K562 (cell line): Measurements from ENCODE around the gene PALMD. TPM values are rescaled to one million over a fixed set of nuclear protein-coding genes. Genes with fewer than 3 reads are reported as not detected.

Experiments used
- ATAC-seq: fragments of 200-7000 bp; cut with Tn5 transposase; 3 replicates; pipeline ENCODE4 v1.9.1; 2020; ENCODE audit warnings: moderate library complexity
- BruUV-seq: library from RNA; stranded (reverse); fragments of 400-500 nt; replicated peaks from 2 replicates; lab custom pipeline; 2021; lab: Mats Ljungman, UMichigan
- CTCF ChIA-PET: fragments of 300-600 bp; formaldehyde crosslinking; extraction: SDS; loops from one replicate; lab custom pipeline; 2021; ENCODE audit warnings: low intra/inter-chr PET ratio; lab: Yijun Ruan, JAX
- POLR2A ChIA-PET: fragments of 300-600, 350-650 bp; sonication (Branson Sonifier 250); formaldehyde crosslinking; extraction: SDS; loops from one replicate; lab custom pipeline; 2021; ENCODE audit warnings: antibody characterized with exemption, inconsistent platforms; lab: Yijun Ruan, JAX
- DNase-seq, 4 experiments: peaks; one replicate each; pipeline versions ENCODE4 v3.0.0 to v3.0.0-alpha.2; 2011 to 2018; ENCODE audit warnings: low spot score in 3 of 4, mixed read lengths in 3 of 4; ENCODE audit errors: extremely low read depth in 1 of 4
- FAIRE-seq: peaks from 2 replicates; lab custom pipeline; 2011; peaks lifted over from hg19 to GRCh38; lab: Jason Lieb, UNC
- H2AFZ ChIP-seq: 2 replicates; pipeline ENCODE4 v1.6.0; 2011; ENCODE audit warnings: low read depth, low read length, control low read depth, inconsistent platforms
- H3K27ac ChIP-seq: fragments of 200-600 bp; 3 replicates; pipeline ENCODE4 v1.8.0; 2011; ENCODE audit warnings: low read depth, mild to moderate bottlenecking, control low read depth, inconsistent platforms, low read length, moderate library complexity, mixed read lengths; ENCODE audit errors: extremely low read depth
- H3K27me3 ChIP-seq, 2 experiments: fragments of 300-600 bp in 1 of 2; 2 replicates in 1 of 2; 3 replicates in 1 of 2; pipeline versions ENCODE4 v1.6.0 to v1.8.0; 2011; ENCODE audit warnings: inconsistent platforms in 2 of 2, low read length in 2 of 2, mild to moderate bottlenecking in 1 of 2, mixed read lengths in 1 of 2, moderate library complexity in 1 of 2; ENCODE audit not compliant: control insufficient read depth in 2 of 2, insufficient read depth in 2 of 2
- H3K36me3 ChIP-seq: fragments of 300-600 bp; 3 replicates; pipeline ENCODE4 v1.8.0; 2011; ENCODE audit warnings: mild to moderate bottlenecking, low read length, inconsistent platforms; ENCODE audit not compliant: control insufficient read depth, insufficient read depth
- H3K4me1 ChIP-seq, 2 experiments: fragments of 200-600 bp in 1 of 2; replicated peaks in 1 of 2; 2 replicates in 1 of 2; 3 replicates in 1 of 2; pipeline versions ENCODE4 v1.5.1 to v1.8.0; 2011; ENCODE audit warnings: inconsistent platforms in 2 of 2, low read length in 2 of 2, mild to moderate bottlenecking in 1 of 2, mixed read lengths in 1 of 2, moderate library complexity in 1 of 2; ENCODE audit not compliant: control insufficient read depth in 2 of 2, insufficient read depth in 2 of 2
- H3K4me2 ChIP-seq: 2 replicates; pipeline ENCODE4 v1.6.1; 2011; ENCODE audit warnings: low read length, control low read depth, inconsistent platforms, mixed read lengths; ENCODE audit not compliant: insufficient read depth
- H3K4me3 ChIP-seq: fragments of 200-600 bp; sonication (generic), shearing (Covaris generic); 2 replicates; pipeline ENCODE4 v1.5.1; 2016; ENCODE audit warnings: control low read depth, inconsistent platforms
- H3K79me2 ChIP-seq: fragments of 200-600 bp; 3 replicates; pipeline ENCODE4 v1.8.0; 2011; ENCODE audit warnings: low read length, inconsistent platforms; ENCODE audit not compliant: control insufficient read depth, insufficient read depth
- H3K9ac ChIP-seq, 2 experiments: 2 replicates each; pipeline versions ENCODE4 v1.6.0 to v1.6.1; 2011; ENCODE audit warnings: low read depth in 2 of 2, low read length in 2 of 2, control low read depth in 1 of 2, inconsistent platforms in 1 of 2, mild to moderate bottlenecking in 1 of 2, mixed read lengths in 1 of 2; ENCODE audit not compliant: insufficient read depth in 1 of 2
- H3K9me1 ChIP-seq: one replicate; pipeline ENCODE4 v1.6.0; 2011; ENCODE audit warnings: inconsistent platforms, mild to moderate bottlenecking, low read length, moderate library complexity; ENCODE audit not compliant: control insufficient read depth, insufficient read depth
- H3K9me3 ChIP-seq: replicated peaks from 2 replicates; pipeline ENCODE4 v1.5.1; 2011; ENCODE audit warnings: low read depth, low read length, inconsistent platforms; ENCODE audit not compliant: control insufficient read depth, insufficient read depth
- H4K20me1 ChIP-seq: replicated peaks from 2 replicates; pipeline ENCODE4 v1.6.1; 2011; ENCODE audit warnings: low read length, inconsistent platforms, mixed read lengths; ENCODE audit not compliant: control insufficient read depth, insufficient read depth
- CBFA2T3 ChIP-seq: fragments of 450-650 bp; IDR thresholded peaks from 2 replicates; pipeline ENCODE4 v1.6.1; 2017
- in situ Hi-C: fragments of 300-500 bp; cut with MboI; formaldehyde crosslinking; loops from 4 replicates; pipeline ENCODE4 v1.15.0; 2018; ENCODE audit warnings: inconsistent platforms, mixed read lengths
- intact Hi-C: fragments of 100-400 bp; cut with micrococcal nuclease; formaldehyde crosslinking; loops from 2 replicates; pipeline ENCODE4 v1.14.2; 2022
- polyA plus RNA-seq, 8 experiments: library from polyadenylated mRNA; depleted of rRNA in 4 of 8; stranded (reverse) in 5 of 8; unstranded in 3 of 8; fragments of >200 nt; fragmentation: Nextera tagmentation in 2 of 8; fragmentation: Illumina TruSeq in 1 of 8; extraction: Ambion mirVana in 2 of 8; extraction: Trizol in 1 of 8; gene quantifications; 2 replicates each; pipeline versions ENCODE4 v1.2.1 to v1.2.3, GENCODE V29; 2011 to 2014; ENCODE audit warnings: inconsistent platforms in 1 of 8, missing spikeins in 1 of 8
- total RNA-seq, 7 experiments: library from RNA; depleted of rRNA in 6 of 7; stranded (reverse); fragments of >200 nt in 6 of 7; fragmentation: Illumina TruSeq in 2 of 7; extraction: Trizol in 2 of 7; gene quantifications; 2 replicates each; pipeline versions ENCODE4 v1.2.1 to v1.2.3, GENCODE V29; 2011 to 2021; ENCODE audit warnings: low replicate concordance in 1 of 7
- TF ChIP-seq, protein P1 (sequence below), 2 experiments: IDR thresholded peaks in 1 of 2; conservative IDR thresholded peaks in 1 of 2; 2 replicates each; pipeline ENCODE4 v1.6.1; 2016; ENCODE audit warnings: low read depth in 2 of 2, mild to moderate bottlenecking in 1 of 2, missing compliant biosample characterization in 1 of 2, missing genetic modification characterization in 1 of 2, moderate library complexity in 1 of 2

The PALMD gene
- total and polyA plus RNA-seq, 9 of the 15 experiments (the other 6 are each of a cell fraction or from before 2014, with no cell fraction given): 2.7 to 13.5 (median 5.4) TPM

DNA sequence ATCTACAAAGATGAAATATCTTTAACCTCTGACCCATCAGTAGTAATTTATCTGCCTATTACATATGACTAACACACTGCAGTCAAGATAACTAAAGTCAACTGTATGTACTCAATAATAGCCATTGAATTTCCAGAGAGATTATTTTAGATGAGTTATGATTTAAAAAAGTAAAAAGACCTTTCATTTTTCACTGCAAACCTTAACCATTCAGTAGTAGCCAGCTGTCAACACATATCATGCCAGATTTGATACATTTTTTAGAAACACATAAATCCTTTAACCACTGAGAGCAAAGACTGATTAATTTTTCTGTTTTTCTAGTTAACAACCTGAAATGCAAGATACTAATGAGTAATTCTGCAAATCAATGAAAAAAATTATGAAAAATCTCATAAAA lies 31.0 kb downstream of the PALMD start:
- DNase-seq (no peak), FAIRE-seq (no peak)

More for the DNA sequence above, 31.0 kb downstream of the PALMD start:
- H2AFZ ChIP-seq: no peak overlapping the region
- ATAC-seq: no peak
- no peaks in the 10 kb centered on the region for H3K4me1 ChIP-seq
- ChIA-PET POLR2A (no interaction called here), CTCF (no interaction called here)
- no peaks in the 10 kb centered on the region for H3K9me3 ChIP-seq
- H3K4me3 ChIP-seq: no peak overlapping the region
- H4K20me1 ChIP-seq: no peaks in the 10 kb centered on the region
- H3K4me2 ChIP-seq: no peak overlapping the region
- BruUV-seq: no TSS peak
- TF ChIP-seq, protein P1, sequence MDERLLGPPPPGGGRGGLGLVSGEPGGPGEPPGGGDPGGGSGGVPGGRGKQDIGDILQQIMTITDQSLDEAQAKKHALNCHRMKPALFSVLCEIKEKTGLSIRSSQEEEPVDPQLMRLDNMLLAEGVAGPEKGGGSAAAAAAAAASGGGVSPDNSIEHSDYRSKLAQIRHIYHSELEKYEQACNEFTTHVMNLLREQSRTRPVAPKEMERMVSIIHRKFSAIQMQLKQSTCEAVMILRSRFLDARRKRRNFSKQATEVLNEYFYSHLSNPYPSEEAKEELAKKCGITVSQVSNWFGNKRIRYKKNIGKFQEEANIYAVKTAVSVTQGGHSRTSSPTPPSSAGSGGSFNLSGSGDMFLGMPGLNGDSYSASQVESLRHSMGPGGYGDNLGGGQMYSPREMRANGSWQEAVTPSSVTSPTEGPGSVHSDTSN (CRISPR knock-in tag; IDR thresholded peaks at IDR 0.05; ENCODE audit: low read depth): no peak
- TF ChIP-seq, protein P1 (tag; conservative IDR thresholded peaks at IDR 0.05; ENCODE audit: low read depth): 0 out of 2 replicates have a peak, but pooled peaks have one; percentile 16
- no peak for TF ChIP-seq CBFA2T3
- intact Hi-C loops: no loop called here
- H3K9me1 ChIP-seq: no peaks in the 10 kb centered on the region
- no peak overlapping the region for H3K27ac ChIP-seq
- in situ Hi-C loops: no loop called here
- no peaks in the 10 kb centered on the region for H3K36me3 ChIP-seq
- no peaks in the 10 kb centered on the region for H3K27me3 ChIP-seq
- H3K9ac ChIP-seq: no peak overlapping the region
- no peaks in the 10 kb centered on the region for H3K79me2 ChIP-seq
